GM23338 (cell line): ENCODE data around the gene NTF3. TPM values are rescaled to one million over a fixed set of nuclear protein-coding genes. Genes with fewer than 3 reads are reported as not detected.

ENCODE experiments used
- ATAC-seq: fragments of 200-7000 bp; cut with Tn5 transposase; 3 replicates; pipeline ENCODE4 v1.9.1; 2020
- DNase-seq: peaks from one replicate; pipeline ENCODE4 v3.0.0-alpha.2; 2015; ENCODE audit warnings: low spot score
- H2AFZ ChIP-seq: fragments of 200-600 bp; sonication (generic); 2 replicates; pipeline ENCODE4 v1.8.0; 2016; ENCODE audit warnings: antibody characterized with exemption, mild to moderate bottlenecking, moderate library complexity
- H3F3A ChIP-seq: fragments of 200-600 bp; sonication (generic); replicated peaks from 2 replicates; pipeline ENCODE4 v1.8.0; 2017; ENCODE audit warnings: antibody characterized with exemption, mixed run types, low read depth
- H3K27ac ChIP-seq: fragments of 200-600 bp; sonication (generic); 2 replicates; pipeline ENCODE4 v1.6.1; 2016; ENCODE audit warnings: low read depth
- H3K27me3 ChIP-seq: fragments of 200-600 bp; sonication (generic); 2 replicates; pipeline ENCODE4 v1.8.0; 2016; ENCODE audit warnings: mild to moderate bottlenecking, mixed run types, moderate library complexity; ENCODE audit not compliant: insufficient read depth
- H3K36me3 ChIP-seq: fragments of 200-600 bp; sonication (generic); 2 replicates; pipeline ENCODE4 v1.8.0; 2016; ENCODE audit warnings: mild to moderate bottlenecking; ENCODE audit not compliant: insufficient read depth
- H3K4me1 ChIP-seq: fragments of 200-600 bp; sonication (generic); 2 replicates; pipeline ENCODE4 v1.8.0; 2016; ENCODE audit warnings: mild to moderate bottlenecking, moderate library complexity; ENCODE audit not compliant: insufficient read depth
- H3K4me2 ChIP-seq: fragments of 200-600 bp; sonication (generic); 2 replicates; pipeline ENCODE4 v1.7.1; 2017; ENCODE audit warnings: mixed run types
- H3K4me3 ChIP-seq: fragments of 200-600 bp; sonication (generic); 2 replicates; pipeline ENCODE4 v1.6.1; 2016; ENCODE audit warnings: mixed run types
- H3K79me2 ChIP-seq: fragments of 200-600 bp; sonication (generic); replicated peaks from 2 replicates; pipeline ENCODE4 v1.8.0; 2017; ENCODE audit warnings: mild to moderate bottlenecking; ENCODE audit not compliant: insufficient read depth
- H3K9me2 ChIP-seq: fragments of 200-600 bp; sonication (generic); 2 replicates; pipeline ENCODE4 v1.8.0; 2017; ENCODE audit not compliant: insufficient read depth
- H4K20me1 ChIP-seq: fragments of 200-600 bp; sonication (generic); replicated peaks from 2 replicates; pipeline ENCODE4 v1.8.0; 2017; ENCODE audit warnings: mild to moderate bottlenecking; ENCODE audit not compliant: insufficient read depth
- H3K27ac Mint-ChIP-seq: 2 replicates; pipeline ENCODE4 v1.8.0; 2020; ENCODE audit warnings: inconsistent platforms, mild to moderate bottlenecking, moderate library complexity, mixed read lengths
- H3K27me3 Mint-ChIP-seq: 3 replicates; pipeline ENCODE4 v1.8.0; 2022; ENCODE audit warnings: low read depth, mild to moderate bottlenecking, moderate library complexity, mixed read lengths, inconsistent platforms; ENCODE audit not compliant: insufficient read depth, poor library complexity
- H3K36me3 Mint-ChIP-seq: 3 replicates; pipeline ENCODE4 v1.8.0; 2021; ENCODE audit warnings: low read depth, mild to moderate bottlenecking, inconsistent platforms, moderate library complexity, mixed read lengths
- H3K4me1 Mint-ChIP-seq: 3 replicates; pipeline ENCODE4 v1.8.0; 2020; ENCODE audit warnings: mild to moderate bottlenecking, inconsistent platforms, mixed read lengths
- H3K4me3 Mint-ChIP-seq: 3 replicates; pipeline ENCODE4 v1.8.0; 2021; ENCODE audit warnings: moderate library complexity, mild to moderate bottlenecking, inconsistent platforms, mixed read lengths
- H3K9me3 Mint-ChIP-seq: 3 replicates; pipeline ENCODE4 v1.8.0; 2020; ENCODE audit warnings: moderate library complexity, mild to moderate bottlenecking, inconsistent platforms, mixed read lengths
- CREB1 ChIP-seq: fragments of 250-450 bp; sonication (Bioruptor Pico); IDR thresholded peaks from 2 replicates; pipeline ENCODE4 v1.5.0; 2020; ENCODE audit warnings: low read depth, mild to moderate bottlenecking, moderate library complexity
- EZH2 ChIP-seq: fragments of 200-600 bp; sonication (generic); IDR thresholded peaks from one replicate; pipeline ENCODE4 v1.8.0; 2017; ENCODE audit warnings: antibody characterized with exemption, mild to moderate bottlenecking, low read depth; ENCODE audit not compliant: unreplicated experiment
- EZH2phosphoT487 ChIP-seq: fragments of 200-600 bp; sonication (generic); IDR thresholded peaks from one replicate; pipeline ENCODE4 v1.8.1; 2018; ENCODE audit warnings: antibody characterized with exemption; ENCODE audit not compliant: unreplicated experiment
- JUNB ChIP-seq: IDR thresholded peaks from one replicate; pipeline ENCODE4 v1.6.1; 2016; ENCODE audit warnings: antibody characterized with exemption; ENCODE audit not compliant: unreplicated experiment
- NANOG ChIP-seq: IDR thresholded peaks from 2 replicates; pipeline ENCODE4 v1.6.1; 2016; ENCODE audit warnings: antibody characterized with exemption, borderline replicate concordance
- POLR2AphosphoS5 ChIP-seq: IDR thresholded peaks from 2 replicates; pipeline ENCODE4 v1.6.1; 2016; ENCODE audit warnings: antibody characterized with exemption, low read depth
- STAT1 ChIP-seq: IDR thresholded peaks from one replicate; pipeline ENCODE4 v1.6.1; 2016; ENCODE audit warnings: antibody characterized with exemption; ENCODE audit not compliant: unreplicated experiment
- ZNF114 ChIP-seq: fragments of 250-450 bp; sonication (Bioruptor Pico); IDR thresholded peaks from 2 replicates; pipeline ENCODE4 v1.5.0; 2020; ENCODE audit warnings: mild to moderate bottlenecking, moderate library complexity
- ZNF331 ChIP-seq: fragments of 250-450 bp; sonication (Bioruptor Pico); IDR thresholded peaks from 2 replicates; pipeline ENCODE4 v1.5.0; 2020; ENCODE audit warnings: low read depth, mild to moderate bottlenecking, moderate library complexity
- polyA plus RNA-seq: library from polyadenylated mRNA; unstranded; fragments of >200 nt; fragmentation: Nextera tagmentation; extraction: Ambion mirVana; gene quantifications from 2 replicates; pipeline ENCODE4 v1.2.1, GENCODE V29; 2016
- total RNA-seq: library from RNA; depleted of rRNA; stranded (reverse); fragments of >200 nt; shearing (Covaris generic); gene quantifications from 2 replicates; pipeline ENCODE4 v1.2.3, GENCODE V29; 2014
- TF ChIP-seq, protein P1 (sequence below): IDR thresholded peaks from 2 replicates; pipeline ENCODE4 v1.6.1; 2016; ENCODE audit warnings: antibody characterized with exemption
- TF ChIP-seq, protein P2 (sequence below): fragments of 250-450 bp; sonication (Bioruptor Pico); IDR thresholded peaks from 2 replicates; pipeline ENCODE4 v1.5.0; 2020; ENCODE audit warnings: mild to moderate bottlenecking, moderate library complexity
- TF ChIP-seq, protein P3 (sequence below): IDR thresholded peaks from one replicate; pipeline ENCODE4 v1.6.1; 2018; ENCODE audit warnings: antibody characterized with exemption; ENCODE audit not compliant: unreplicated experiment
- TF ChIP-seq, protein P4 (sequence below), 2 experiments: fragments of 200-600 bp in 1 of 2; sonication (generic) in 1 of 2; conservative IDR thresholded peaks; 2 replicates each; pipeline versions ENCODE4 v1.5.1 to v1.6.1; 2016 to 2017; ENCODE audit warnings: antibody characterized with exemption in 2 of 2, low read depth in 2 of 2, mild to moderate bottlenecking in 2 of 2, moderate library complexity in 1 of 2

Gene NTF3
- total and polyA plus RNA-seq, 2 experiments from 2014 or later, result 1.2 TPM; not detected in 1

DNA sequence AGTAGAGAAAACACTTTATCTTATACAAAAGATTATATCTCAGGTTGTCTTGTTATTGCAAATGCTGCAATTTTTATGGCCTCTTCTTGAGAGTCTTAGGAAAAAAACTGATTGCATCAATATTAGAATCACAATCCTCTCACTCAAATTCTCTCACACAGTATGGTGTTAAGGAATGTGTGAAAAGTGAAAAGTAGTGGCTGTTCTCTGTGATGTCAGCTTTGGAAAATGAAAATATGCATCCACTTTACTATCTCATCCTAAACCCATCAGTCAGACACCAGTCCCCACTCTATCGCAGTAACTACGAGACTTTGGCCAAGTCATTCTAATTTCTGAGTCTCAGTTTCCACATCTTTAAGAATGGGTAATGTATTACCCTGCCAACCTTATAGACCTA lies 32.6 kb upstream of the NTF3 start:
- H3K27ac Mint-ChIP-seq, result no peak overlapping the region
- H3K9me3 Mint-ChIP-seq, result no peaks in the 10 kb centered on the region
- Histone ChIP-seq H3K27me3 (no peaks in the 10 kb centered on the region), H3F3A (no peaks in the 10 kb centered on the region), H2AFZ (no peak overlapping the region), H3K4me2 (no peak overlapping the region), H3K27ac (no peak overlapping the region), H3K4me1 (no peaks in the 10 kb centered on the region), H3K36me3 (no peaks in the 10 kb centered on the region), H3K4me3 (no peak overlapping the region), H3K79me2 (no peaks in the 10 kb centered on the region), H3K9me2 (no peaks in the 10 kb centered on the region; the same call in none of the 2 replicates), H4K20me1 (no peaks in the 10 kb centered on the region)
- H3K4me1 Mint-ChIP-seq, result peaks cover 6% of the 10 kb centered on the region; the same call in 2 of the 3 replicates
- TF ChIP-seq, protein P1, sequence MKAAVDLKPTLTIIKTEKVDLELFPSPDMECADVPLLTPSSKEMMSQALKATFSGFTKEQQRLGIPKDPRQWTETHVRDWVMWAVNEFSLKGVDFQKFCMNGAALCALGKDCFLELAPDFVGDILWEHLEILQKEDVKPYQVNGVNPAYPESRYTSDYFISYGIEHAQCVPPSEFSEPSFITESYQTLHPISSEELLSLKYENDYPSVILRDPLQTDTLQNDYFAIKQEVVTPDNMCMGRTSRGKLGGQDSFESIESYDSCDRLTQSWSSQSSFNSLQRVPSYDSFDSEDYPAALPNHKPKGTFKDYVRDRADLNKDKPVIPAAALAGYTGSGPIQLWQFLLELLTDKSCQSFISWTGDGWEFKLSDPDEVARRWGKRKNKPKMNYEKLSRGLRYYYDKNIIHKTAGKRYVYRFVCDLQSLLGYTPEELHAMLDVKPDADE, result no peak
- TF ChIP-seq POLR2AphosphoS5, result no peak
- TF ChIP-seq JUNB, result no peak
- TF ChIP-seq EZH2, result no peak
- TF ChIP-seq ZNF114 (CRISPR knock-in tag), result no peak
- TF ChIP-seq, protein P2, sequence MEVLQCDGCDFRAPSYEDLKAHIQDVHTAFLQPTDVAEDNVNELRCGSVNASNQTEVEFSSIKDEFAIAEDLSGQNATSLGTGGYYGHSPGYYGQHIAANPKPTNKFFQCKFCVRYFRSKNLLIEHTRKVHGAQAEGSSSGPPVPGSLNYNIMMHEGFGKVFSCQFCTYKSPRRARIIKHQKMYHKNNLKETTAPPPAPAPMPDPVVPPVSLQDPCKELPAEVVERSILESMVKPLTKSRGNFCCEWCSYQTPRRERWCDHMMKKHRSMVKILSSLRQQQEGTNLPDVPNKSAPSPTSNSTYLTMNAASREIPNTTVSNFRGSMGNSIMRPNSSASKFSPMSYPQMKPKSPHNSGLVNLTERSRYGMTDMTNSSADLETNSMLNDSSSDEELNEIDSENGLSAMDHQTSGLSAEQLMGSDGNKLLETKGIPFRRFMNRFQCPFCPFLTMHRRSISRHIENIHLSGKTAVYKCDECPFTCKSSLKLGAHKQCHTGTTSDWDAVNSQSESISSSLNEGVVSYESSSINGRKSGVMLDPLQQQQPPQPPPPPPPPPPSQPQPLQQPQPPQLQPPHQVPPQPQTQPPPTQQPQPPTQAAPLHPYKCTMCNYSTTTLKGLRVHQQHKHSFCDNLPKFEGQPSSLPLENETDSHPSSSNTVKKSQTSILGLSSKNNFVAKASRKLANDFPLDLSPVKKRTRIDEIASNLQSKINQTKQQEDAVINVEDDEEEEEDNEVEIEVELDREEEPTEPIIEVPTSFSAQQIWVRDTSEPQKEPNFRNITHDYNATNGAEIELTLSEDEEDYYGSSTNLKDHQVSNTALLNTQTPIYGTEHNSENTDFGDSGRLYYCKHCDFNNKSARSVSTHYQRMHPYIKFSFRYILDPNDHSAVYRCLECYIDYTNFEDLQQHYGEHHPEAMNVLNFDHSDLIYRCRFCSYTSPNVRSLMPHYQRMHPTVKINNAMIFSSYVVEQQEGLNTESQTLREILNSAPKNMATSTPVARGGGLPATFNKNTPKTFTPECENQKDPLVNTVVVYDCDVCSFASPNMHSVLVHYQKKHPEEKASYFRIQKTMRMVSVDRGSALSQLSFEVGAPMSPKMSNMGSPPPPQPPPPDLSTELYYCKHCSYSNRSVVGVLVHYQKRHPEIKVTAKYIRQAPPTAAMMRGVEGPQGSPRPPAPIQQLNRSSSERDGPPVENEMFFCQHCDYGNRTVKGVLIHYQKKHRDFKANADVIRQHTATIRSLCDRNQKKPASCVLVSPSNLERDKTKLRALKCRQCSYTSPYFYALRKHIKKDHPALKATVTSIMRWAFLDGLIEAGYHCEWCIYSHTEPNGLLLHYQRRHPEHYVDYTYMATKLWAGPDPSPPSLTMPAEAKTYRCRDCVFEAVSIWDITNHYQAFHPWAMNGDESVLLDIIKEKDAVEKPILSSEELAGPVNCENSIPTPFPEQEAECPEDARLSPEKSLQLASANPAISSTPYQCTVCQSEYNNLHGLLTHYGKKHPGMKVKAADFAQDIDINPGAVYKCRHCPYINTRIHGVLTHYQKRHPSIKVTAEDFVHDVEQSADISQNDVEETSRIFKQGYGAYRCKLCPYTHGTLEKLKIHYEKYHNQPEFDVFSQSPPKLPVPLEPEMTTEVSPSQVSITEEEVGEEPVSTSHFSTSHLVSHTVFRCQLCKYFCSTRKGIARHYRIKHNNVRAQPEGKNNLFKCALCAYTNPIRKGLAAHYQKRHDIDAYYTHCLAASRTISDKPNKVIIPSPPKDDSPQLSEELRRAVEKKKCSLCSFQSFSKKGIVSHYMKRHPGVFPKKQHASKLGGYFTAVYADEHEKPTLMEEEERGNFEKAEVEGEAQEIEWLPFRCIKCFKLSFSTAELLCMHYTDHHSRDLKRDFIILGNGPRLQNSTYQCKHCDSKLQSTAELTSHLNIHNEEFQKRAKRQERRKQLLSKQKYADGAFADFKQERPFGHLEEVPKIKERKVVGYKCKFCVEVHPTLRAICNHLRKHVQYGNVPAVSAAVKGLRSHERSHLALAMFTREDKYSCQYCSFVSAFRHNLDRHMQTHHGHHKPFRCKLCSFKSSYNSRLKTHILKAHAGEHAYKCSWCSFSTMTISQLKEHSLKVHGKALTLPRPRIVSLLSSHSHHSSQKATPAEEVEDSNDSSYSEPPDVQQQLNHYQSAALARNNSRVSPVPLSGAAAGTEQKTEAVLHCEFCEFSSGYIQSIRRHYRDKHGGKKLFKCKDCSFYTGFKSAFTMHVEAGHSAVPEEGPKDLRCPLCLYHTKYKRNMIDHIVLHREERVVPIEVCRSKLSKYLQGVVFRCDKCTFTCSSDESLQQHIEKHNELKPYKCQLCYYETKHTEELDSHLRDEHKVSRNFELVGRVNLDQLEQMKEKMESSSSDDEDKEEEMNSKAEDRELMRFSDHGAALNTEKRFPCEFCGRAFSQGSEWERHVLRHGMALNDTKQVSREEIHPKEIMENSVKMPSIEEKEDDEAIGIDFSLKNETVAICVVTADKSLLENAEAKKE (CRISPR knock-in tag), result no peak
- TF ChIP-seq, protein P3, sequence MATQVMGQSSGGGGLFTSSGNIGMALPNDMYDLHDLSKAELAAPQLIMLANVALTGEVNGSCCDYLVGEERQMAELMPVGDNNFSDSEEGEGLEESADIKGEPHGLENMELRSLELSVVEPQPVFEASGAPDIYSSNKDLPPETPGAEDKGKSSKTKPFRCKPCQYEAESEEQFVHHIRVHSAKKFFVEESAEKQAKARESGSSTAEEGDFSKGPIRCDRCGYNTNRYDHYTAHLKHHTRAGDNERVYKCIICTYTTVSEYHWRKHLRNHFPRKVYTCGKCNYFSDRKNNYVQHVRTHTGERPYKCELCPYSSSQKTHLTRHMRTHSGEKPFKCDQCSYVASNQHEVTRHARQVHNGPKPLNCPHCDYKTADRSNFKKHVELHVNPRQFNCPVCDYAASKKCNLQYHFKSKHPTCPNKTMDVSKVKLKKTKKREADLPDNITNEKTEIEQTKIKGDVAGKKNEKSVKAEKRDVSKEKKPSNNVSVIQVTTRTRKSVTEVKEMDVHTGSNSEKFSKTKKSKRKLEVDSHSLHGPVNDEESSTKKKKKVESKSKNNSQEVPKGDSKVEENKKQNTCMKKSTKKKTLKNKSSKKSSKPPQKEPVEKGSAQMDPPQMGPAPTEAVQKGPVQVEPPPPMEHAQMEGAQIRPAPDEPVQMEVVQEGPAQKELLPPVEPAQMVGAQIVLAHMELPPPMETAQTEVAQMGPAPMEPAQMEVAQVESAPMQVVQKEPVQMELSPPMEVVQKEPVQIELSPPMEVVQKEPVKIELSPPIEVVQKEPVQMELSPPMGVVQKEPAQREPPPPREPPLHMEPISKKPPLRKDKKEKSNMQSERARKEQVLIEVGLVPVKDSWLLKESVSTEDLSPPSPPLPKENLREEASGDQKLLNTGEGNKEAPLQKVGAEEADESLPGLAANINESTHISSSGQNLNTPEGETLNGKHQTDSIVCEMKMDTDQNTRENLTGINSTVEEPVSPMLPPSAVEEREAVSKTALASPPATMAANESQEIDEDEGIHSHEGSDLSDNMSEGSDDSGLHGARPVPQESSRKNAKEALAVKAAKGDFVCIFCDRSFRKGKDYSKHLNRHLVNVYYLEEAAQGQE, result no peak
- TF ChIP-seq, protein P4, sequence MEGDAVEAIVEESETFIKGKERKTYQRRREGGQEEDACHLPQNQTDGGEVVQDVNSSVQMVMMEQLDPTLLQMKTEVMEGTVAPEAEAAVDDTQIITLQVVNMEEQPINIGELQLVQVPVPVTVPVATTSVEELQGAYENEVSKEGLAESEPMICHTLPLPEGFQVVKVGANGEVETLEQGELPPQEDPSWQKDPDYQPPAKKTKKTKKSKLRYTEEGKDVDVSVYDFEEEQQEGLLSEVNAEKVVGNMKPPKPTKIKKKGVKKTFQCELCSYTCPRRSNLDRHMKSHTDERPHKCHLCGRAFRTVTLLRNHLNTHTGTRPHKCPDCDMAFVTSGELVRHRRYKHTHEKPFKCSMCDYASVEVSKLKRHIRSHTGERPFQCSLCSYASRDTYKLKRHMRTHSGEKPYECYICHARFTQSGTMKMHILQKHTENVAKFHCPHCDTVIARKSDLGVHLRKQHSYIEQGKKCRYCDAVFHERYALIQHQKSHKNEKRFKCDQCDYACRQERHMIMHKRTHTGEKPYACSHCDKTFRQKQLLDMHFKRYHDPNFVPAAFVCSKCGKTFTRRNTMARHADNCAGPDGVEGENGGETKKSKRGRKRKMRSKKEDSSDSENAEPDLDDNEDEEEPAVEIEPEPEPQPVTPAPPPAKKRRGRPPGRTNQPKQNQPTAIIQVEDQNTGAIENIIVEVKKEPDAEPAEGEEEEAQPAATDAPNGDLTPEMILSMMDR (conservative IDR thresholded peaks at IDR 0.05; ENCODE audit: low read depth in 2 of 2), result no peak
- no peak for TF ChIP-seq EZH2phosphoT487
- no peak for TF ChIP-seq NANOG
- no peak for TF ChIP-seq ZNF331 (CRISPR knock-in tag)
- no peak for TF ChIP-seq CREB1 (CRISPR knock-in tag)
- TF ChIP-seq STAT1, result no peak
- ATAC-seq, result no peak
- H3K27me3 Mint-ChIP-seq, result peaks cover 5% of the 10 kb centered on the region
- H3K36me3 Mint-ChIP-seq, result no peaks in the 10 kb centered on the region
- no peak for DNase-seq
- H3K4me3 Mint-ChIP-seq, result no peak overlapping the region
